ENCODE results near the gene KIF16B. TPM values are rescaled to one million over a fixed set of nuclear protein-coding genes. Genes with fewer than 3 reads are reported as not detected.

KIF16B gene
- total RNA-seq, 1 experiment from 2014 or later, result 7.6 TPM

- TF ChIP-seq NFYB (CRISPR knock-in tag; conservative IDR thresholded peaks at IDR 0.05; ENCODE audit: low read depth) (no peak), JUN (CRISPR knock-in tag; IDR thresholded peaks at IDR 0.05) (no peak), ZNF138 (CRISPR knock-in tag; conservative IDR thresholded peaks at IDR 0.05) (no peak), ZNF219 (CRISPR knock-in tag; IDR thresholded peaks at IDR 0.05; ENCODE audit: borderline replicate concordance) (no peak), SMAD3 (CRISPR knock-in tag; IDR thresholded peaks at IDR 0.05; ENCODE audit: borderline replicate concordance) (no peak), CREM (CRISPR knock-in tag; IDR thresholded peaks at IDR 0.05) (no peak), SMAD4 (CRISPR knock-in tag; IDR thresholded peaks at IDR 0.05) (no peak)
- TF ChIP-seq, protein P1, sequence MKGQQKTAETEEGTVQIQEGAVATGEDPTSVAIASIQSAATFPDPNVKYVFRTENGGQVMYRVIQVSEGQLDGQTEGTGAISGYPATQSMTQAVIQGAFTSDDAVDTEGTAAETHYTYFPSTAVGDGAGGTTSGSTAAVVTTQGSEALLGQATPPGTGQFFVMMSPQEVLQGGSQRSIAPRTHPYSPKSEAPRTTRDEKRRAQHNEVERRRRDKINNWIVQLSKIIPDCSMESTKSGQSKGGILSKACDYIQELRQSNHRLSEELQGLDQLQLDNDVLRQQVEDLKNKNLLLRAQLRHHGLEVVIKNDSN (CRISPR knock-in tag; IDR thresholded peaks at IDR 0.05), result no peak
- TF ChIP-seq, protein P2, sequence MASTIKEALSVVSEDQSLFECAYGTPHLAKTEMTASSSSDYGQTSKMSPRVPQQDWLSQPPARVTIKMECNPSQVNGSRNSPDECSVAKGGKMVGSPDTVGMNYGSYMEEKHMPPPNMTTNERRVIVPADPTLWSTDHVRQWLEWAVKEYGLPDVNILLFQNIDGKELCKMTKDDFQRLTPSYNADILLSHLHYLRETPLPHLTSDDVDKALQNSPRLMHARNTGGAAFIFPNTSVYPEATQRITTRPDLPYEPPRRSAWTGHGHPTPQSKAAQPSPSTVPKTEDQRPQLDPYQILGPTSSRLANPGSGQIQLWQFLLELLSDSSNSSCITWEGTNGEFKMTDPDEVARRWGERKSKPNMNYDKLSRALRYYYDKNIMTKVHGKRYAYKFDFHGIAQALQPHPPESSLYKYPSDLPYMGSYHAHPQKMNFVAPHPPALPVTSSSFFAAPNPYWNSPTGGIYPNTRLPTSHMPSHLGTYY (CRISPR knock-in tag; IDR thresholded peaks at IDR 0.05), result no peak
- TF ChIP-seq, protein P3, sequence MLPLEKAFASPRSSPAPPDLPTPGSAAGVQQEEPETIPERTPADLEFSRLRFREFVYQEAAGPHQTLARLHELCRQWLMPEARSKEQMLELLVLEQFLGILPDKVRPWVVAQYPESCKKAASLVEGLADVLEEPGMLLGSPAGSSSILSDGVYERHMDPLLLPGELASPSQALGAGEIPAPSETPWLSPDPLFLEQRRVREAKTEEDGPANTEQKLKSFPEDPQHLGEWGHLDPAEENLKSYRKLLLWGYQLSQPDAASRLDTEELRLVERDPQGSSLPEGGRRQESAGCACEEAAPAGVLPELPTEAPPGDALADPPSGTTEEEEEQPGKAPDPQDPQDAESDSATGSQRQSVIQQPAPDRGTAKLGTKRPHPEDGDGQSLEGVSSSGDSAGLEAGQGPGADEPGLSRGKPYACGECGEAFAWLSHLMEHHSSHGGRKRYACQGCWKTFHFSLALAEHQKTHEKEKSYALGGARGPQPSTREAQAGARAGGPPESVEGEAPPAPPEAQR (CRISPR knock-in tag; IDR thresholded peaks at IDR 0.05), result no peak
Observed at GRCh38 chr20:16554766-16555543, 18.3 kb downstream of the KIF16B start (continued).

DNA sequence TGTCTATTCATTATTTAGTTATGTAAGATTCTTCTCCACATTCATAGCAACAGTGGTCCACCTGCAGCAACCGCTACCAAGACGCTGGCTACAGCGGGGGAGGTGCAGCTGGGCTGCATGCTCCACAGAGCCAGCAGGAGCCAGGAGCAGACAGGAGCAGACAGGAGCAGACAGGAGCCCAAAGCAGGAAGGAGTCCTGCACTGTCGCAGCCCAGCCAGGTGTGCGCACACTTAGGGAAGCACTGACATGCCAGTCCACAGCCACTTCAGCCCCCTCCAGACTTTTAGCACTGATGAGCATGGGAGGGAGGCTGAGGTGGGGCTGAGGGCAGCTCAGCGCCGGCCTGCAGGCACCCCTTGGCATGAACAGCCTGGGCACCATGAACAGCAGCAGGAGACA, 19.6 kb downstream of the KIF16B start:
- Mint-ChIP-seq H3K9me3 (peaks cover 17% of the 10 kb centered on the region), H3K27me3 (ENCODE audit: low read depth) (no peaks in the 10 kb centered on the region), H3K4me1 (peaks cover 32% of the 10 kb centered on the region), H3K4me3 (no peak overlapping the region), H3K36me3 (peaks cover 10% of the 10 kb centered on the region), H3K27ac (no peak overlapping the region)
- POLR2A ChIA-PET, result no interaction called here
- TF ChIP-seq TCF7 (CRISPR knock-in tag; IDR thresholded peaks at IDR 0.05; ENCODE audit: low read depth) (no peak), CREM (CRISPR knock-in tag; IDR thresholded peaks at IDR 0.05) (no peak)
- ATAC-seq, result peak; percentile 71; the same call in 1 of the 2 replicates
- CTCF ChIA-PET, result interaction anchor here (1.3 kb wide), 1 partner anchor 36 kb away, joined by 4 read pairs; no protein-coding TSS in a partner anchor
- DNase-seq (ENCODE audit: low spot score), result no peak

- POLR2A ChIA-PET, result no interaction called here
- H3K4me1 Mint-ChIP-seq, result peaks cover 35% of the 10 kb centered on the region
- DNase-seq (ENCODE audit: low spot score) (no peak), ATAC-seq (no peak)
- H3K4me3 Mint-ChIP-seq, result no peak overlapping the region
- peaks cover 10% of the 10 kb centered on the region for H3K36me3 Mint-ChIP-seq
- CTCF ChIA-PET, result interaction anchor here (1.3 kb wide), 1 partner anchor 35 kb away, joined by 4 read pairs; no protein-coding TSS in a partner anchor
- peaks cover 17% of the 10 kb centered on the region for H3K9me3 Mint-ChIP-seq
- H3K27ac Mint-ChIP-seq, result no peak overlapping the region
- H3K27me3 Mint-ChIP-seq (ENCODE audit: low read depth), result no peaks in the 10 kb centered on the region
- TF ChIP-seq ELF4 (CRISPR knock-in tag; IDR thresholded peaks at IDR 0.05; ENCODE audit: low read depth) (no peak), SMAD3 (CRISPR knock-in tag; IDR thresholded peaks at IDR 0.05; ENCODE audit: borderline replicate concordance) (no peak), ZNF219 (CRISPR knock-in tag; IDR thresholded peaks at IDR 0.05; ENCODE audit: borderline replicate concordance) (no peak), ZNF138 (CRISPR knock-in tag; conservative IDR thresholded peaks at IDR 0.05) (no peak), NR1H2 (CRISPR knock-in tag; IDR thresholded peaks at IDR 0.05) (no peak), RORB (CRISPR knock-in tag; IDR thresholded peaks at IDR 0.05) (no peak), ZNF423 (CRISPR knock-in tag; IDR thresholded peaks at IDR 0.05) (no peak), SMAD4 (CRISPR knock-in tag; IDR thresholded peaks at IDR 0.05) (no peak), FOXP1 (CRISPR knock-in tag; IDR thresholded peaks at IDR 0.05; ENCODE audit: borderline replicate concordance) (no peak)
- TF ChIP-seq, protein P4, sequence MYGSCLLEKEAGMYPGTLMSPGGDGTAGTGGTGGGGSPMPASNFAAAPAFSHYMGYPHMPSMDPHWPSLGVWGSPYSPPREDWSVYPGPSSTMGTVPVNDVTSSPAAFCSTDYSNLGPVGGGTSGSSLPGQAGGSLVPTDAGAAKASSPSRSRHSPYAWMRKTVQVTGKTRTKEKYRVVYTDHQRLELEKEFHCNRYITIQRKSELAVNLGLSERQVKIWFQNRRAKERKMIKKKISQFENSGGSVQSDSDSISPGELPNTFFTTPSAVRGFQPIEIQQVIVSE (CRISPR knock-in tag; IDR thresholded peaks at IDR 0.05; ENCODE audit: borderline replicate concordance), result no peak
- TF ChIP-seq, protein P5, sequence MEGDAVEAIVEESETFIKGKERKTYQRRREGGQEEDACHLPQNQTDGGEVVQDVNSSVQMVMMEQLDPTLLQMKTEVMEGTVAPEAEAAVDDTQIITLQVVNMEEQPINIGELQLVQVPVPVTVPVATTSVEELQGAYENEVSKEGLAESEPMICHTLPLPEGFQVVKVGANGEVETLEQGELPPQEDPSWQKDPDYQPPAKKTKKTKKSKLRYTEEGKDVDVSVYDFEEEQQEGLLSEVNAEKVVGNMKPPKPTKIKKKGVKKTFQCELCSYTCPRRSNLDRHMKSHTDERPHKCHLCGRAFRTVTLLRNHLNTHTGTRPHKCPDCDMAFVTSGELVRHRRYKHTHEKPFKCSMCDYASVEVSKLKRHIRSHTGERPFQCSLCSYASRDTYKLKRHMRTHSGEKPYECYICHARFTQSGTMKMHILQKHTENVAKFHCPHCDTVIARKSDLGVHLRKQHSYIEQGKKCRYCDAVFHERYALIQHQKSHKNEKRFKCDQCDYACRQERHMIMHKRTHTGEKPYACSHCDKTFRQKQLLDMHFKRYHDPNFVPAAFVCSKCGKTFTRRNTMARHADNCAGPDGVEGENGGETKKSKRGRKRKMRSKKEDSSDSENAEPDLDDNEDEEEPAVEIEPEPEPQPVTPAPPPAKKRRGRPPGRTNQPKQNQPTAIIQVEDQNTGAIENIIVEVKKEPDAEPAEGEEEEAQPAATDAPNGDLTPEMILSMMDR (IDR thresholded peaks at IDR 0.05), result no peak
- TF ChIP-seq, protein P6, sequence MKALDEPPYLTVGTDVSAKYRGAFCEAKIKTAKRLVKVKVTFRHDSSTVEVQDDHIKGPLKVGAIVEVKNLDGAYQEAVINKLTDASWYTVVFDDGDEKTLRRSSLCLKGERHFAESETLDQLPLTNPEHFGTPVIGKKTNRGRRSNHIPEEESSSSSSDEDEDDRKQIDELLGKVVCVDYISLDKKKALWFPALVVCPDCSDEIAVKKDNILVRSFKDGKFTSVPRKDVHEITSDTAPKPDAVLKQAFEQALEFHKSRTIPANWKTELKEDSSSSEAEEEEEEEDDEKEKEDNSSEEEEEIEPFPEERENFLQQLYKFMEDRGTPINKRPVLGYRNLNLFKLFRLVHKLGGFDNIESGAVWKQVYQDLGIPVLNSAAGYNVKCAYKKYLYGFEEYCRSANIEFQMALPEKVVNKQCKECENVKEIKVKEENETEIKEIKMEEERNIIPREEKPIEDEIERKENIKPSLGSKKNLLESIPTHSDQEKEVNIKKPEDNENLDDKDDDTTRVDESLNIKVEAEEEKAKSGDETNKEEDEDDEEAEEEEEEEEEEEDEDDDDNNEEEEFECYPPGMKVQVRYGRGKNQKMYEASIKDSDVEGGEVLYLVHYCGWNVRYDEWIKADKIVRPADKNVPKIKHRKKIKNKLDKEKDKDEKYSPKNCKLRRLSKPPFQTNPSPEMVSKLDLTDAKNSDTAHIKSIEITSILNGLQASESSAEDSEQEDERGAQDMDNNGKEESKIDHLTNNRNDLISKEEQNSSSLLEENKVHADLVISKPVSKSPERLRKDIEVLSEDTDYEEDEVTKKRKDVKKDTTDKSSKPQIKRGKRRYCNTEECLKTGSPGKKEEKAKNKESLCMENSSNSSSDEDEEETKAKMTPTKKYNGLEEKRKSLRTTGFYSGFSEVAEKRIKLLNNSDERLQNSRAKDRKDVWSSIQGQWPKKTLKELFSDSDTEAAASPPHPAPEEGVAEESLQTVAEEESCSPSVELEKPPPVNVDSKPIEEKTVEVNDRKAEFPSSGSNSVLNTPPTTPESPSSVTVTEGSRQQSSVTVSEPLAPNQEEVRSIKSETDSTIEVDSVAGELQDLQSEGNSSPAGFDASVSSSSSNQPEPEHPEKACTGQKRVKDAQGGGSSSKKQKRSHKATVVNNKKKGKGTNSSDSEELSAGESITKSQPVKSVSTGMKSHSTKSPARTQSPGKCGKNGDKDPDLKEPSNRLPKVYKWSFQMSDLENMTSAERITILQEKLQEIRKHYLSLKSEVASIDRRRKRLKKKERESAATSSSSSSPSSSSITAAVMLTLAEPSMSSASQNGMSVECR (CRISPR knock-in tag; IDR thresholded peaks at IDR 0.05; ENCODE audit: borderline replicate concordance), result no peak
Observed at GRCh38 chr20:16553101-16553500, 20.1 kb downstream of the KIF16B start.

Data from WTC11 (cell line).